ENCODE results near the gene CCDC83.

DNA sequence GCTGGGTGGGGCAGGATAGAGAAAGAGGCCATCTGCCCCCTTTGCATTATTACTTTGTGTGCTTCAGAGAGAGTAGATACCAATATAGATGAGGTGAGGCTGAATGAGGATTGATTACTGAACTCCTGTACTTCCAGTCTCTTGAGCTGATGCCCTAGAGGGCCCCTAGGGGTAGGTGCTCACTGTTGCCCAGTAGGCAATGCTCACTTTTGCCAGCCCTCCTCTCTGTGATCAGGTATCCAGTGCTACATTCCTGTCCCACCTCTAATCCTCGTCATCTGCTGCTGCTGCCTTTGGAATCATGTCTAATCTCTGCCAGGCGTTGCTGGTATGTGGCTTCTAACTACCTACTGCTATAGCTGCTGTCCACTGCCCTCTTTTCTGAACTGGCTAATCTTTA lies 57.2 kb downstream of the CCDC83 start:
- TF ChIP-seq POLR2AphosphoS5 (IDR thresholded peaks at IDR 0.05; ENCODE audit: borderline replicate concordance, low read depth, low read length) = no peak
- no peak for TF ChIP-seq EZH2 (IDR thresholded peaks at IDR 0.05)
- TF ChIP-seq FOXP2 (optimal IDR thresholded peaks at IDR 0.05; ENCODE audit: control extremely low read depth, extremely low read length, insufficient read depth) = no peak

Measured in SK-N-MC (cell line).